ACHN (cell line): ENCODE data around the gene CYTH1.
"Not testable (repeated sequence)": the region's sequence is repeated elsewhere in the genome, so short reads cannot be mapped to it uniquely, and the experiment has no call there.

Experiments
- DNase-seq: peaks from one replicate; pipeline ENCODE4 v3.0.0-alpha.2; 2015
- in situ Hi-C: cut with HindIII; loops from 2 replicates; pipeline ENCODE4 v1.10.0; 2017; ENCODE audit warnings: low sequenced_read_pairs, low pct_ligation_motif_present, low pct_unique_long_range_greater_than_20kb

The CYTH1 gene

GRCh38 chr17:78769196-78769773 lies 12.8 kb downstream of the CYTH1 start:
- in situ Hi-C loops: no loop called here
- DNase-seq: no peak

GRCh38 chr17:78767806-78768205 lies 14.3 kb downstream of the CYTH1 start:
- in situ Hi-C loops: no loop called here
- DNase-seq: no peak

GRCh38 chr17:78766743-78767294 lies 15.3 kb downstream of the CYTH1 start:
- in situ Hi-C loops: no loop called here
- DNase-seq: no peak

- in situ Hi-C loops: no loop called here
- DNase-seq: no peak
Measured at GRCh38 chr17:78766225-78766624, 15.8 kb downstream of the CYTH1 start.

- in situ Hi-C loops: no loop called here
Measured at GRCh38 chr17:78765821-78766220, 16.3 kb downstream of the CYTH1 start.

GRCh38 chr17:78764871-78765270 lies 17.2 kb downstream of the CYTH1 start:
- in situ Hi-C loops: no loop called here
- no peak for DNase-seq

More at GRCh38 chr17:78765821-78766220, 16.3 kb downstream of the CYTH1 start:
- no peak for DNase-seq

GRCh38 chr17:78763561-78763960 lies 18.5 kb downstream of the CYTH1 start:
- in situ Hi-C loops: no loop called here
- DNase-seq: no peak

GRCh38 chr17:78761789-78762406 lies 20.2 kb downstream of the CYTH1 start:
- in situ Hi-C loops: no loop called here
- no peak for DNase-seq

GRCh38 chr17:78759969-78760352 lies 22.1 kb downstream of the CYTH1 start:
- in situ Hi-C loops: no loop called here
- DNase-seq: no peak

- no peak for DNase-seq
- in situ Hi-C loops: no loop called here
Measured at GRCh38 chr17:78759203-78759968, 22.7 kb downstream of the CYTH1 start.

- in situ Hi-C loops: no loop called here
- no peak for DNase-seq
Measured at GRCh38 chr17:78753316-78754250, 28.5 kb downstream of the CYTH1 start.

GRCh38 chr17:78751447-78752161 lies 30.5 kb downstream of the CYTH1 start:
- DNase-seq: no peak
- in situ Hi-C loops: no loop called here

- DNase-seq, in situ Hi-C loops: not testable (repeated sequence)
Measured at GRCh38 chr17:78751000-78751399, 31.1 kb downstream of the CYTH1 start.

- in situ Hi-C loops: no loop called here
- DNase-seq: no peak
Measured at GRCh38 chr17:78748730-78749317, 33.2 kb downstream of the CYTH1 start.

- in situ Hi-C loops: no loop called here
- no peak for DNase-seq
Measured at GRCh38 chr17:78748048-78748729, 33.9 kb downstream of the CYTH1 start.

GRCh38 chr17:78747488-78747887 lies 34.6 kb downstream of the CYTH1 start:
- in situ Hi-C loops: no loop called here
- no peak for DNase-seq

GRCh38 chr17:78746949-78747269 lies 35.2 kb downstream of the CYTH1 start:
- in situ Hi-C loops: no loop called here
- no peak for DNase-seq
